ENCODE data around the gene LCN10. TPM values are rescaled to one million over a fixed set of nuclear protein-coding genes. Genes with fewer than 3 reads are reported as not detected.

LCN10 gene
- total and polyA plus RNA-seq, 2 of the 13 experiments (the other 11 are each of a cell fraction or from before 2014, with no cell fraction given) = 0.53 to 0.61 TPM

GRCh38 chr9:136722093-136722968 lies 20.4 kb downstream of the LCN10 start:
- peaks cover 11 to 20% of the 10 kb centered on the region in 2 experiments; a peak in 4 of 5 replicates for H3K36me3 ChIP-seq (replicated peaks in 1 of 2; ENCODE audit: control insufficient read depth in 1 of 2, insufficient read depth in 2 of 2, low read length in 2 of 2)
- H4K20me1 ChIP-seq (ENCODE audit: insufficient read depth, low read length) = peaks cover 47% of the 10 kb centered on the region
- FAIRE-seq (no peak), ATAC-seq (peak; percentile 0; the same call in 1 of the 3 replicates), DNase-seq (ENCODE audit: low spot score) (no peak)
- POLR2A ChIA-PET = interaction anchor here (0.6 kb wide), 1 partner anchor 21 kb away, joined by 3 read pairs; the partner anchor contains the start of gene LCN10
- H3K4me2 ChIP-seq (ENCODE audit: low read depth, low read length) = no peak overlapping the region
- H3K4me1 ChIP-seq (ENCODE audit: insufficient read depth, low read length) = peaks cover 31% of the 10 kb centered on the region
- H2AFZ ChIP-seq (ENCODE audit: low read length) = no peak overlapping the region
- 95% methylated on average over 4 of the region's 31 CpGs for WGBS (ENCODE audit: low lambda C conversion rate)
- H3K79me2 ChIP-seq (ENCODE audit: insufficient read depth, low read length) = peaks cover 17% of the 10 kb centered on the region
- CTCF ChIA-PET (ENCODE audit: low intra/inter-chr PET ratio, low total read pairs) = no interaction called here
- H3K9me3 ChIP-seq (ENCODE audit: low read length) = no peaks in the 10 kb centered on the region
- in situ Hi-C loops (cut with HindIII; ENCODE audit: extremely low pct_ligation_motif_present, low pct_unique_long_range_greater_than_20kb) = no loop called here
- H3K27ac ChIP-seq (ENCODE audit: extremely low read length, insufficient read depth, low read length) = no peak overlapping the region
- H3K9ac ChIP-seq (ENCODE audit: insufficient read depth, low read depth, low read length) = no peak overlapping the region
- no peak overlapping the region for H3K4me3 ChIP-seq (replicated peaks in 1 of 3; ENCODE audit: insufficient read depth in 1 of 3, low read depth in 2 of 3, low read length in 3 of 3)
- intact Hi-C loops (cut with micrococcal nuclease; ENCODE audit: unreplicated experiment) = no loop called here
- no TSS peak for BruUV-seq (replicated peaks)
- H3K27me3 ChIP-seq (ENCODE audit: control insufficient read depth in 1 of 2, insufficient read depth in 2 of 2, low read length in 2 of 2) = no peaks in the 10 kb centered on the region; a peak in 1 of 5 replicates
- TF ChIP-seq ZBTB38 (CRISPR knock-in tag; IDR thresholded peaks at IDR 0.05) = no peak
- no peak for TF ChIP-seq ZBTB7A (CRISPR knock-in tag; IDR thresholded peaks at IDR 0.05)
- TF ChIP-seq POLR2AphosphoS5 (IDR thresholded peaks at IDR 0.05; ENCODE audit: low read depth, low read length) = peak; percentile 37; the same call in 1 of the 2 replicates
- 0 out of 2 replicates have a peak, but pooled peaks have one; percentile 16 for TF ChIP-seq ZNF333 (CRISPR knock-in tag; IDR thresholded peaks at IDR 0.05; ENCODE audit: borderline replicate concordance)
- TF ChIP-seq ZNF354B (CRISPR knock-in tag; IDR thresholded peaks at IDR 0.05) = no peak
- no peak for TF ChIP-seq ZFP91 (CRISPR knock-in tag; IDR thresholded peaks at IDR 0.05; ENCODE audit: borderline replicate concordance)
- TF ChIP-seq CBX5 (CRISPR knock-in tag; IDR thresholded peaks at IDR 0.05; ENCODE audit: borderline replicate concordance) = no peak
- no peak for TF ChIP-seq ZGPAT (CRISPR knock-in tag; IDR thresholded peaks at IDR 0.05)
- no peak for TF ChIP-seq ZEB1 (IDR thresholded peaks at IDR 0.05; ENCODE audit: insufficient replicate concordance, low read depth)
- peak; percentile 70 for TF ChIP-seq AGO1 (IDR thresholded peaks at IDR 0.05; ENCODE audit: low read depth, low read length, poor library complexity, severe bottlenecking)
- TF ChIP-seq TAF15 (IDR thresholded peaks at IDR 0.05; ENCODE audit: low read depth, low read length, poor library complexity, severe bottlenecking) = peak; percentile 31
- TF ChIP-seq HNRNPL (IDR thresholded peaks at IDR 0.05; ENCODE audit: low read depth, low read length) = peak; percentile 81
- no peak for TF ChIP-seq ZNF296 (CRISPR knock-in tag; conservative IDR thresholded peaks at IDR 0.05)
- TF ChIP-seq AKAP8 (CRISPR knock-in tag; IDR thresholded peaks at IDR 0.05) = peak; percentile 10; the same call in 1 of the 2 replicates
- TF ChIP-seq RBFOX2 (IDR thresholded peaks at IDR 0.05; ENCODE audit: low read depth, low read length) = peak; percentile 35
